H7 (cell line): ENCODE results near the gene TREML1. TPM values are rescaled to one million over a fixed set of nuclear protein-coding genes. Genes with fewer than 3 reads are reported as not detected.

Experiments used
- DNase-seq: peaks from one replicate; pipeline ENCODE4 v3.0.0; 2012
- H3K27me3 ChIP-seq: 2 replicates; pipeline ENCODE4 v1.6.0; 2011; ENCODE audit warnings: mild to moderate bottlenecking, low read length; ENCODE audit not compliant: control insufficient read depth, insufficient read depth
- H3K36me3 ChIP-seq: replicated peaks from 2 replicates; pipeline ENCODE4 v1.5.1; 2011; ENCODE audit warnings: low read length; ENCODE audit not compliant: control insufficient read depth, insufficient read depth
- H3K4me3 ChIP-seq: 2 replicates; pipeline ENCODE4 v1.5.1; 2011; ENCODE audit warnings: low read depth, mild to moderate bottlenecking, control low read depth, low read length, moderate library complexity; ENCODE audit not compliant: insufficient read depth
- total RNA-seq: library from RNA; depleted of rRNA; stranded (reverse); fragments of >200 nt; shearing (Covaris generic); gene quantifications from 2 replicates; pipeline ENCODE4 v1.2.3, GENCODE V29; 2014

Gene TREML1
- total RNA-seq, 1 experiment from 2014 or later = not detected

DNA sequence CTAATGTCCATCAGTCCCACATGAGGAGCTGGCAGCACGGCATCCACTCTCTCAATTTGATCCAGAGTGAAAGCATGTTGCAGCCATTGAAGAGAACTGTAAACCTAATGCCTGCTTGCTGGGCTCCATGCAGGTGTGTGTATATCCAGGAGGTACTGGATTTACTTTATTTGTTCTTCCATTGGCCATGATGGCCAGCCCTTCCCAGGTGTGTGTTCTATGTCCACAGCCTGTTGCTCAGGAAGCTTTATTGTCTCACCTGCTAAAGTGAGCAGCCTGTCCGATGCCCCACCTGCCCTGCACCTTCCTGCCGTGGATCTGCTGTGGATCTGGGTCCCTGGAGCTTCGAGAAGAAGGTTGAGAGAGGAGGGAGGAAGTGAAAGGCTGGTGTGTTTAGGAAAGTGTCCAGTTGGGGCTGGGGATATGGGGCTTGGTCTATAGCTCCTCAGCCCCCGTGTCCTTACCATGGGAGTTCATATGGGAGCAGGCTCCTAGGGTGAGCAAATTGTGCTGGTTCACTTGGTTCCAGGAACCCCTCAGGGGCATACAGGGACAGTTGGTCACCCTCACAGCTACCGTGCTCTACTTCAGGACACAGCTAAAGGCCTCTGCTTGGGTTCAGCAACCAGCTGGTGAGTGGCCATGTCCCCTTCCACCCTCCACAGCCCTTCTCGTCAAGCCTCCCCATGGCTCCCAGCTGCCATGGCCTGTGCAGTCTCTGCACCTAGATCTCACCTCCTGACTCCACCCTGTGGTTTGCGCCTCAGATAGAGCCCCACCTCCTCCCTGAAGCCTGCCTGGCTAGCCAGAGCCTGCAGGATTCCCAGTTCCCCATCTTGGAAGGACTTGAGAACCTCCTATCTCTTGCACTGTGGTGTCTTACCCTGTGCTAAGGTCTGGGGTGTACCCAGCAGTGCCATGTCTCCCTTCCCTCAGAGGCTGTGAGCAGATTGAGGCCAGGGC is 34.1 kb upstream of the TREML1 start:
- Histone ChIP-seq H3K4me3 (no peak overlapping the region), H3K36me3 (no peaks in the 10 kb centered on the region), H3K27me3 (no peaks in the 10 kb centered on the region; the same call in 1 of the 2 replicates)
- DNase-seq = no peak

DNA sequence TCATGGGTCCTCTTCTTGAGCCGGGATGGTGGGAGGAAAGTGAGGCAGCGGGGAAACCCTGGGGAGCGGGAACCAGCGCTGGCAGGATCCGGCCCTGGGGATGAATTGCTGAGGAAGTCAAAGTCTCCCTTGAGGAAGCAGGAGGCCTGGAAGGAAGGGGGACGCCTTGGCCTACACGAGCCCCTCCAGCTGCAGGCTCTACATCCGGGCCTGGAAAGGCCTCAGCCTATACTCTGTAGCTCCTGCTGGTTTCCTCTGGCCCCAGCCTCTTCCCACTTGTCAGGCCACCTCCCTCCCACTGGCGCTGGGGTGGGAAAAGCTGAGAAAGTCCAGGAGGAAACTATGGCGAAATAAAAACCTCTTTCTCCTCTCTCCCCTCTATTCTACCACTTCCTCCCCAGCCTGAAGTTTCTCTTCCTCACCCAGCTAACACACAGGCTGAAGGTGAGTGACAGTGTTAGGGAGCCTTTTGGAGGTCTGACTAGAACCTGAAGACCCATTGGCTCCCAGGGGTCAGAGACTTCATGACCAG is 31.9 kb upstream of the TREML1 start:
- no peaks in the 10 kb centered on the region for H3K27me3 ChIP-seq
- H3K4me3 ChIP-seq = no peak overlapping the region
- H3K36me3 ChIP-seq = no peaks in the 10 kb centered on the region
- DNase-seq = no peak

DNA sequence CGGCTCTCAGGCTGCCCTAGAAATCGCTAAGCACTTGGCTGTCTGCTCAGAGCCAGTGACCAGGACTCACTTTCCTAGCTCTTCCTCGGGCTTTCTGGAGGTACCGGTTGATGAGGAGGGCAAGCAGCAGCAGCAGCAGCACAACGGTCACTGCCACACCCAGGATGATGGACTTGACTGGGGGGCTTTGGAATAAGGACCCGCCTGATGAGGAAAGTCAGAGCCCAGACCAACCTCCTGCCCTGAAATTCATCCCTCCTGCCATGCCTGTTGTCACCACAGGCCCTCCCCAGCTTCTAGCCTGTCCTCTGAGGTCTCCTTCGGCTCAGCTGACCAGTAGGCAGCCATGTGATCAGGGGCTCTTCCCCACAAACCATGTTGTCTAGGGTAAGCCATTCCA is 30.6 kb upstream of the TREML1 start:
- Histone ChIP-seq H3K4me3 (no peak overlapping the region), H3K27me3 (no peaks in the 10 kb centered on the region), H3K36me3 (no peaks in the 10 kb centered on the region)
- DNase-seq = no peak

DNA sequence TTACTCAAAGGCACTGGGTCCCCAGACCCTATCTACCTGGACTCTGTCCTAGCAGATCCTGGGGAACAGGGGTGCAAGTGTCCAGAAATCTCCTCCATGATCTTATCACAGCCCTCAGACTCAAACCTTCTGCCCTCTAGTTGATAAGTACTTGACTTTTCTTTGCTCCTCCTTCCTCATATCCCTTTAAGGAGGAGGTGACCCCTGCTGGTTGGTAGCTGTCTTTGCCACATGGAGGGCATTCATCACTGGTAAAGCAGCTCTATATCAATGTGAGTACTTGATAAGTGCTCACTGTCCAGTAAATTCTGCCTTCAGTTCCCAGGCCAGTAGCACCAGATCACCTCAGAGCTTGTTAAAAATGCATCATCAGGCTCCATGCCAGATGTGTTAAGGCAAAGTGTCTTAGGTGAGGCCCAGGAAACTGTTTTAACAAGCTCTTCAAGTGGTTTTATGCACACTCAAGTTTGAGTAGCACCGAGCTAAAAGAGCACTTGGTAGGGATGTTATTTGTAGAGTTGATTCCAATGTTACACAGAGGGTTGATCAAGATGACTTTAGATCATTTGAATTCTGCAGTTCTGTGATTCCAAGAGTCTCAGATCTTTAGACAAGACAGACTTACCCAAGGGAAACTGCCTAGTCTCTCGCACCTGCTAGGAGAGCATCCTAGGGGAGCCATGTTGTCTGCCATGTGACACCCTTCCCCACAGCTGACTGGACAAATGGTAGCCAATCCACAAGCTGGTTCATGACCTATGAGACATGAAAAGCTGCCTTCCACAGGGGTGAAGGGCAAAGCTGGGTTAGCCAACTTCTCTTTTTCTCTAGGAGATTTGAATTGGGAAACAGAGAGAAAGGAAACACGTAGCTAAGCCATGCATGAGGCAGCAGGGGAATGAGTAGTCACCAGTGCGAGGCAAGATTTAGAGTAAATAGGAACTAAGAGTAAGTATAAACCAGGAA is 28.2 kb upstream of the TREML1 start:
- H3K4me3 ChIP-seq = no peak overlapping the region
- H3K36me3 ChIP-seq = no peaks in the 10 kb centered on the region
- peak; percentile 75 for DNase-seq
- no peaks in the 10 kb centered on the region for H3K27me3 ChIP-seq

DNA sequence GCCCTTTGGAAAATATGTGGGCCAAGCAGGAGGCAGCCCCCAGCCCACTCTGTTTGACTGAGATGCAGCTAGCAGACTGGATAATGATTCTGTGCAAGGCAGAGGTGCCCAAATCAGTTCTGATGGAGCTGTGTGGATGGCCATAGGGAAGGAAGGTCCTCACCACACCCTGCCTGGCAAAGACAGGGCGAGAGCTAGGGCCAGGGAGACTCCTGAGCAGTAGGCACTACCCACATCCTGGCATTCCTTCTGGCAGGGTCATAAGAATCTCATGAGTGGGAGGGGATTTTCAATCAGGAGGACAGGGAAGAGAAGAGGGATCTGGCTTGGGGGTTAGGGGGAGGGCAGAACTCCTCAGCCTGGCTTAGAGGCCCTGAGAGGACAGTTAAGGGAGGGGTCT is 27.4 kb upstream of the TREML1 start:
- Histone ChIP-seq H3K27me3 (no peaks in the 10 kb centered on the region), H3K36me3 (no peaks in the 10 kb centered on the region), H3K4me3 (no peak overlapping the region)
- DNase-seq = no peak

DNA sequence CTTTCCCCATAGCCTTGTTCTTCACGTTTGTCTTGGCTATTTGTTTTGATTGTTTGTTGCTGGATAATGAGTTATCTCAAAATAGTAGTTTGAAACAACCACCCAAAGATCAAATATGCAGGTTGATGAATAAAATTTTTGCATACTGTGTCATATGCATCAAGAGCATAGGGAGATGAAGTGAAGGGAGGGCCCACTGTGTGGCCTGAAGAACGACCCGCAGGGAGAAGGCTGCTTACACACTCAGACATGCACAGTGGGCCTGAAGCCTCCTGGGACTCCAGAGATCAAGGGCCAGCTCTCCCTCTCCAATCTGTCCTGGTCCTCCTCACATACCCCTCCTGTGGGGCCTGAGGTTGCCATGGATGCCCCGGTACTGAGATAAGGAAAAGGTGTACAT is 25.0 kb upstream of the TREML1 start:
- no peak for DNase-seq
- Histone ChIP-seq H3K4me3 (no peak overlapping the region), H3K36me3 (no peaks in the 10 kb centered on the region), H3K27me3 (no peaks in the 10 kb centered on the region)

DNA sequence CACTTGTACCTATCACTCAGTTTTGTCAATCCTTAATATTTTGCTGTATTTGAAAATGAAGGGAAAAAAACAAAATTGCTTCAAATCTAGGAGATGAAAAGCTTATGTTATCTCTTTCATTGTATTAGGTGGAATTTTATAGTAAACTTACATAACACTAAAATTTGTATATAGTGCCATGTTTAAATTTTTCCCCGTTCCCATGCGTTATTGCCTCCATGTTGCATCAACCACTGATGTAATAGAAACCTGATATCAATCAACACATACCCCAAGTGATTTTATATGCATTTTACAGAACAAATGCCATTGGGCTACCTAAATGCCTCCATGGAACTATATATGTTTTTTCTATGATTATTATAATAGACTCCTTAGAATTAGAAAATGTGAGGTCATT is 23.5 kb upstream of the TREML1 start:
- H3K36me3 ChIP-seq = no peaks in the 10 kb centered on the region
- DNase-seq = no peak
- H3K4me3 ChIP-seq = no peak overlapping the region
- H3K27me3 ChIP-seq = no peaks in the 10 kb centered on the region

DNA sequence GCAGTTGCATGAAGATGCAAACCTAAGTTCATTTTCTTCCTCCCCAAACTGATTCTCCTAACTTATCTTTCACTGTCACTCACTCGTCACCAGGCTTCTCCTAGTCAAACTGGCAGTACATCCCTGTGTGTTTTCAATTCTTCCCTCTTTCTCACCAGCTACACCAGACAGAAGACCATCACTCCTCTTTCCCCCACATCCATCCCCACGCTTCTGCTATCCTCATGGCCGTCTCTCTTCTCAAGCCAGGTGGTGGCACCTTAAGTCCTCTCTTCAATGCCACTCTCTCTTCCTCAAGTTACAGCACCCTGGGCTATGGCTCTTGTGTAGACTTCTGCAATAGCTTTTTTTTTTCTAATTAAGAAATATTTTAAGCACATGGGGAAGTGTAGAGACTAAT is 23.1 kb upstream of the TREML1 start:
- no peak for DNase-seq
- H3K36me3 ChIP-seq = no peaks in the 10 kb centered on the region

DNA sequence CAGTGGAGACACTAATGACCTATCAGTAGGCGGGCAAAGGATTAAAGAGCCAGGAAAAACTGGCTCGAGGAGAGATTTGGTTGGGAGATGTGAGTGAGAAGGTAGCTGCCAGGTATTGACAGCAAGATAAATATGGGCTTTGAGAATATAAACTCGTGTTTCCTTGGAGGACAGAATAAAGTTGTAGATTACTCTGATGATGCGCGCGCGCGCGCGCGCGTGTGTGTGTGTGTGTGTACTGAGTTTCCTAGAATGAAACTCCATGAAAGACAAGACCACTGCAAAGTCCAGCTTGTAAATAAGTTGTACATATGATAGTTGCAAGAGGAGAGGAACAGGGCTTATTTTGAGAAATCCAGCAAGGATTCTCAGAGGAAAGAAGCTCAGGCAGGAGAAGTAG is 22.0 kb upstream of the TREML1 start:
- H3K27me3 ChIP-seq = no peaks in the 10 kb centered on the region
- H3K4me3 ChIP-seq = no peak overlapping the region
- no peak for DNase-seq
- H3K36me3 ChIP-seq = no peaks in the 10 kb centered on the region

More for the DNA sequence above, 23.1 kb upstream of the TREML1 start:
- Histone ChIP-seq H3K4me3 (no peak overlapping the region), H3K27me3 (no peaks in the 10 kb centered on the region)

DNA sequence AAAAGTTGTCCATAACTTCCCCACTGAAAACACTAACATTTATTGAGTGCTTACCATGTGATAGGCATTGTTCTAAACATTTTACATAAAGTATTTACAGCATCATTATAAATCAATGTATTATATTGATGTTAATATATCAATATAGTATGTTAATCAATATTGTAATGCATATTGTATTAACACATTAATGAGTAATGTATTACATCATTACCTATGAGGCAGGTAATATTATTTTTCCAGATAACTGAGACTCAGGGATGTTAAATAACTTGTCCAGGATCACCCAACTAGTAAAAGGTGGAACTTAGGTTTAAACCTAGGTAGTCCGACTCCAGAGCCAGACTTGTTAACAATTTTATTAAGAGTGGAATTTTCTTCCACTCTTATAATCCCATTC is 20.9 kb upstream of the TREML1 start:
- no peak for DNase-seq
- Histone ChIP-seq H3K27me3 (no peaks in the 10 kb centered on the region), H3K36me3 (no peaks in the 10 kb centered on the region), H3K4me3 (no peak overlapping the region)

DNA sequence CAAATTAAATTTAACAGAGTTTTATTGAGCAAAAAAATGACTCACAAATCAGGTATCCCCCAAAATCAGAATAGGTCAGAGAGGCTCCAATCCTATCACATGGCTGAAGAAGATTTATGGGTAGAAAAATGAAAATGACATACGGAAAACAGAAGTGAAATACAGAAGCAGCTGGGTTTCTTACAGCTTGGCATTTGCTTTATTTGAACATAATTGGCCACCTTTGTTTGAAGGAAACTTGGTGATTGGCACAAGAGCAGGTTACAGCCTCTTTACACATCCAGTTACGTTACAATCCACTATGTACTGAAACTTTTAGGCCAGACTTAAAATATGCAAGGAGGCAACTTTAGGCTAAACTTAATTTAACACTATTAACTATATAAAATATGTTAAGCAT is 20.5 kb upstream of the TREML1 start:
- Histone ChIP-seq H3K27me3 (no peaks in the 10 kb centered on the region), H3K36me3 (no peaks in the 10 kb centered on the region), H3K4me3 (no peak overlapping the region)
- DNase-seq = no peak

DNA sequence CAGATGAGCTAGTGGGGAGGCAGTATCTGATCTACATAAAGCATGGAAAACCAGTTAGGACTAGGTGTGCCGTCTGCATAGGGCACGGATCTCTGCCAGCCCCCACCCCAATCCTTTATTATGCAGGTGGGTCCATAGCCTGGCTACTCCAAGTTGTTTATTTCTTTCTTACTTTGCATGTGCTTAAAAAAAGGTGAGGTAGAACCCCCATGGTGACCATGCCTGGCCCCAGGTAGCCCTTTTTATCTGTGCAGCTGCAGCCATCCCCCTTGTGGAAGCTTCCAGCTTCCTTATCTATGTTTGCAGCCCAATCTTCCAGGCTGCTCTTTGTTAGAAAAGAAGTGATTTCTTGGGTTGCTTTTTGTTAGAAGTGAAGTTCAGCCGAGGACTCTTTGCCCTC is 17.8 kb upstream of the TREML1 start:
- DNase-seq = peak; percentile 66
- H3K27me3 ChIP-seq = no peaks in the 10 kb centered on the region
- no peaks in the 10 kb centered on the region for H3K36me3 ChIP-seq
- no peak overlapping the region for H3K4me3 ChIP-seq

DNA sequence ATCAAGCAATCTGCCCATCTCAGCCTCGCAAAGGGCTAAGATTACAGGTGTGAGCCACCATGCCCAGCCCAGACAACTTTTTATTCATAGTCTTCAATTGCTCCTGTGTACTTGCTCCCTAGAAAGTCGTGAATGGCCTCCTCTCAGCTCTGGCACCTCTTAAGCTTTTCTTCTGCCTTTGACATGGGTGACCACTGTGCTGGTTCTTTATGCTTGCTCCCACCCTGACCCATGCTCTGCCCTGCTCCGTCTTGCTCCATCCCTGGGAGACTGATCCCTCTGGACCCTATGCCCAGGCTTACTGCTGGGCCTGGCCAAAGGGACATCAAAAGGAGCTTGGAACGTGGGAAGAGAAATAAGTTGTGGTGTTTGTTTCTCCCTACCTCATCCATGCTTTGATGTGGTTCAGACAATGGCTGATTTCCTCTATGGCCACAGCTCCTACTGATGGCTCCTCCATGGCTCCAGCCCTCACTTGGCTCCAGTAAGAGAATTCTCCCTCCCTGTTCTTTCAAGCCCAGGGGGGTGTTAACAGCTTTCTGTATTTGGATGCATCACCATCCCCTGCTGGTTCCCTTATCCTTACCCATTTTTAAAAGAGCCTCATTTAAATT is 16.5 kb upstream of the TREML1 start:
- no peak for DNase-seq
- Histone ChIP-seq H3K27me3 (no peaks in the 10 kb centered on the region), H3K36me3 (no peaks in the 10 kb centered on the region), H3K4me3 (no peak overlapping the region)
